OCI-LY7 (cell line): ENCODE measurements around the gene TXK. TPM values are rescaled to one million over a fixed set of nuclear protein-coding genes. Genes with fewer than 3 reads are reported as not detected.

ENCODE experiments used
- BruUV-seq: library from RNA; stranded (reverse); fragments of 400-500 nt; replicated peaks from 2 replicates; lab custom pipeline; 2021; lab: Mats Ljungman, UMichigan
- CTCF ChIA-PET: fragments of 300-600 bp; sonication (Branson Sonifier 250); formaldehyde crosslinking; loops from one replicate; lab custom pipeline; 2022; ENCODE audit warnings: antibody characterized with exemption; ENCODE audit not compliant: unreplicated experiment; lab: Charles Lee
- POLR2A ChIA-PET: fragments of 300-600 bp; sonication (Branson Sonifier 250); formaldehyde crosslinking; loops from one replicate; lab custom pipeline; 2022; ENCODE audit warnings: antibody characterized with exemption; lab: Charles Lee
- DNase-seq: peaks from one replicate; pipeline ENCODE4 v3.0.0-alpha.2; 2015; ENCODE audit warnings: low spot score
- H2AFZ ChIP-seq: fragments of 200-600 bp; sonication (generic), shearing (Covaris generic); 2 replicates; pipeline ENCODE4 v1.6.1; 2014; ENCODE audit warnings: mild to moderate bottlenecking, antibody characterized with exemption, low read length, moderate library complexity
- H3K27ac ChIP-seq: fragments of 200-600 bp; sonication (generic); 2 replicates; pipeline ENCODE4 v1.5.1; 2014; ENCODE audit warnings: mixed run types, low read depth, mild to moderate bottlenecking, moderate library complexity, low read length, inconsistent platforms; ENCODE audit not compliant: poor library complexity, severe bottlenecking
- H3K36me3 ChIP-seq: fragments of 200-600 bp; sonication (generic); 2 replicates; pipeline ENCODE4 v1.6.1; 2014; ENCODE audit warnings: mild to moderate bottlenecking, antibody characterized with exemption, low read length, moderate library complexity, mixed read lengths; ENCODE audit not compliant: insufficient read depth
- H3K4me1 ChIP-seq: fragments of 200-600 bp; sonication (generic); 2 replicates; pipeline ENCODE4 v1.5.1; 2014; ENCODE audit warnings: mild to moderate bottlenecking, low read length; ENCODE audit not compliant: insufficient read depth, poor library complexity, severe bottlenecking
- H3K4me2 ChIP-seq: fragments of 200-600 bp; sonication (generic); 2 replicates; pipeline ENCODE4 v1.6.1; 2014; ENCODE audit warnings: mild to moderate bottlenecking, low read length
- H3K4me3 ChIP-seq: fragments of 200-600 bp; sonication (generic); 2 replicates; pipeline ENCODE4 v1.5.1; 2014; ENCODE audit warnings: mild to moderate bottlenecking, low read depth, low read length; ENCODE audit not compliant: poor library complexity, severe bottlenecking
- H3K79me2 ChIP-seq: fragments of 200-600 bp; sonication (generic); 2 replicates; pipeline ENCODE4 v1.6.1; 2016; ENCODE audit warnings: low read depth, mild to moderate bottlenecking, low read length, moderate library complexity, mixed read lengths; ENCODE audit not compliant: insufficient read depth
- H3K9me2 ChIP-seq: fragments of 200-600 bp; sonication (generic); 2 replicates; pipeline ENCODE4 v1.6.1; 2016; ENCODE audit warnings: mild to moderate bottlenecking, low read length, mixed read lengths; ENCODE audit not compliant: insufficient read depth
- H3K9me3 ChIP-seq: fragments of 200-600 bp; sonication (generic); 2 replicates; pipeline ENCODE4 v1.6.1; 2014; ENCODE audit warnings: mild to moderate bottlenecking, mixed run types, low read length, mixed read lengths
- H4K20me1 ChIP-seq: fragments of 200-600 bp; sonication (generic); 2 replicates; pipeline ENCODE4 v1.6.1; 2014; ENCODE audit warnings: mild to moderate bottlenecking, antibody characterized with exemption, low read length, moderate library complexity, mixed read lengths; ENCODE audit not compliant: insufficient read depth
- CTCF ChIP-seq: fragments of 200-600 bp; sonication (generic); conservative IDR thresholded peaks from 2 replicates; pipeline ENCODE4 v1.5.1; 2014; ENCODE audit warnings: mild to moderate bottlenecking, antibody characterized with exemption, low read length, moderate library complexity, mixed read lengths
- EZH2phosphoT487 ChIP-seq: fragments of 200-600 bp; sonication (generic); IDR thresholded peaks from 2 replicates; pipeline ENCODE4 v1.6.1; 2018; ENCODE audit warnings: low read depth, borderline replicate concordance, mild to moderate bottlenecking, mixed run types, antibody characterized with exemption, low read length, moderate library complexity, mixed read lengths
- intact Hi-C: fragments of 100-400 bp; cut with micrococcal nuclease; formaldehyde crosslinking; loops from one replicate; pipeline ENCODE4 v1.10.0; 2022; ENCODE audit not compliant: unreplicated experiment
- total RNA-seq, 2 experiments: library from RNA; depleted of rRNA in 1 of 2; stranded (reverse); fragments of >200 nt in 1 of 2; shearing (Covaris generic) in 1 of 2; gene quantifications; 2 replicates each; pipeline ENCODE4 v1.2.3, GENCODE V29; 2014 to 2022

Gene TXK
- total RNA-seq, 2 experiments from 2014 or later: 0.11 TPM; not detected in 1

- H3K9me3 ChIP-seq: no peaks in the 10 kb centered on the region
- no peaks in the 10 kb centered on the region for H3K4me1 ChIP-seq
- H3K4me3 ChIP-seq: no peak overlapping the region
- CTCF ChIA-PET: no interaction called here
- H2AFZ ChIP-seq: no peak overlapping the region
- no peak for TF ChIP-seq CTCF
- no peak for TF ChIP-seq EZH2phosphoT487
- no peaks in the 10 kb centered on the region for H4K20me1 ChIP-seq
- no peaks in the 10 kb centered on the region for H3K36me3 ChIP-seq
- no peak for DNase-seq
- BruUV-seq: no TSS peak
- no peak overlapping the region for H3K4me2 ChIP-seq
- no peaks in the 10 kb centered on the region for H3K79me2 ChIP-seq
- POLR2A ChIA-PET: no interaction called here
- intact Hi-C loops: no loop called here
- no peaks in the 10 kb centered on the region for H3K9me2 ChIP-seq
- H3K27ac ChIP-seq: no peak overlapping the region
Observed at GRCh38 chr4:48105230-48105629, 28.8 kb downstream of the TXK start.

DNA sequence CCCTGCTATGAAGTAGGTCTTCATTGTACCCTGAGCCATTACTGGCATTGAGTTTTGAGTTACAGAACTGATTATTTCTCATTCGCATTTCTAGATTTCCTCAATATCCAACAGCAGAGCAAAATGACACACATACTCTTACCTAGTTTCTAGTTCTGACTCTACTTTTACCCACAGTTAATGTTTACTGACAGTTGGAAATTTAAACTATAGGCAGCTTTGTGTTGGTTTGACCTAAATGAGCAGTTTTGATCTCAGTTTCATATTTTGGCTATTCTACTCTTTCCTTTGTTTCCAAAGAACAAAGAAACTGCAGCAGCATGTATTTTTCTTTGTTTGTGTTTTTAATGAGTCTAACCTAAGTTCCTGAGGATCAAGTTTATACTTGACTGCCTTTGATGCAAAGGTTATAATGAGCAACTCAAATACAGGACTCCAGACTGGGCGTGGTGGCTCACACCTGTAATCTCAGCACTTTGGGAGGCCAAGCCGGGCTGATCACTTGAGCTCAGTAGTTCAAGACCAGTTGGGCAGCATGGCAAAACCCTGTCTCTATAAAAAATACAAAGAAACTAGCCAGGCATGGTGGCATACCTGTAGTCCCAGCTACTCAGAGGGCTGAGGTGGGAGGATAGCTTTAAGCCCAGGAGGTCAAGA is 30.4 kb downstream of the TXK start:
- Histone ChIP-seq H2AFZ (no peak overlapping the region), H3K36me3 (no peaks in the 10 kb centered on the region), H3K27ac (no peak overlapping the region), H4K20me1 (no peaks in the 10 kb centered on the region), H3K4me2 (no peak overlapping the region), H3K79me2 (no peaks in the 10 kb centered on the region), H3K4me1 (no peaks in the 10 kb centered on the region), H3K9me3 (no peaks in the 10 kb centered on the region), H3K4me3 (no peak overlapping the region), H3K9me2 (no peaks in the 10 kb centered on the region)
- no peak for TF ChIP-seq CTCF
- BruUV-seq: no TSS peak
- DNase-seq: no peak
- ChIA-PET CTCF (no interaction called here), POLR2A (no interaction called here)
- intact Hi-C loops: no loop called here

GRCh38 chr4:48102303-48102702 is 31.7 kb downstream of the TXK start:
- BruUV-seq: no TSS peak
- H3K9me3 ChIP-seq: no peaks in the 10 kb centered on the region
- H3K9me2 ChIP-seq: no peaks in the 10 kb centered on the region
- H3K4me3 ChIP-seq: no peak overlapping the region
- POLR2A ChIA-PET: interaction anchor here (0.7 kb wide), 1 partner anchor 393 kb away, joined by 3 read pairs; no protein-coding TSS in a partner anchor
- no peak overlapping the region for H2AFZ ChIP-seq
- CTCF ChIA-PET: no interaction called here
- intact Hi-C loops: no loop called here
- H3K4me2 ChIP-seq: no peak overlapping the region
- H3K27ac ChIP-seq: no peak overlapping the region
- H3K36me3 ChIP-seq: no peaks in the 10 kb centered on the region
- peak; percentile 10 for DNase-seq
- H3K79me2 ChIP-seq: no peaks in the 10 kb centered on the region
- H4K20me1 ChIP-seq: no peaks in the 10 kb centered on the region
- no peak for TF ChIP-seq EZH2phosphoT487
- TF ChIP-seq CTCF: peak; percentile 39
- H3K4me1 ChIP-seq: no peaks in the 10 kb centered on the region
